ENCODE measurements around the gene AQP2. TPM values are rescaled to one million over a fixed set of nuclear protein-coding genes. Genes with fewer than 3 reads are reported as not detected.

The AQP2 gene
- total and polyA plus RNA-seq, 4 donors = not detected

- TF ChIP-seq FOXA1 (IDR thresholded peaks at IDR 0.05) (no peak), HNF4G (IDR thresholded peaks at IDR 0.05) (no peak), SP1 (IDR thresholded peaks at IDR 0.05) (no peak), YY1 (IDR thresholded peaks at IDR 0.05) (no peak)
- TF ChIP-seq, protein P1, sequence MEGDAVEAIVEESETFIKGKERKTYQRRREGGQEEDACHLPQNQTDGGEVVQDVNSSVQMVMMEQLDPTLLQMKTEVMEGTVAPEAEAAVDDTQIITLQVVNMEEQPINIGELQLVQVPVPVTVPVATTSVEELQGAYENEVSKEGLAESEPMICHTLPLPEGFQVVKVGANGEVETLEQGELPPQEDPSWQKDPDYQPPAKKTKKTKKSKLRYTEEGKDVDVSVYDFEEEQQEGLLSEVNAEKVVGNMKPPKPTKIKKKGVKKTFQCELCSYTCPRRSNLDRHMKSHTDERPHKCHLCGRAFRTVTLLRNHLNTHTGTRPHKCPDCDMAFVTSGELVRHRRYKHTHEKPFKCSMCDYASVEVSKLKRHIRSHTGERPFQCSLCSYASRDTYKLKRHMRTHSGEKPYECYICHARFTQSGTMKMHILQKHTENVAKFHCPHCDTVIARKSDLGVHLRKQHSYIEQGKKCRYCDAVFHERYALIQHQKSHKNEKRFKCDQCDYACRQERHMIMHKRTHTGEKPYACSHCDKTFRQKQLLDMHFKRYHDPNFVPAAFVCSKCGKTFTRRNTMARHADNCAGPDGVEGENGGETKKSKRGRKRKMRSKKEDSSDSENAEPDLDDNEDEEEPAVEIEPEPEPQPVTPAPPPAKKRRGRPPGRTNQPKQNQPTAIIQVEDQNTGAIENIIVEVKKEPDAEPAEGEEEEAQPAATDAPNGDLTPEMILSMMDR (IDR thresholded peaks at IDR 0.05; ENCODE audit: low read depth, low read length, missing input control) = no peak
Measured at GRCh38 chr12:49920915-49921286, 29.6 kb upstream of the AQP2 start (continued).

DNA sequence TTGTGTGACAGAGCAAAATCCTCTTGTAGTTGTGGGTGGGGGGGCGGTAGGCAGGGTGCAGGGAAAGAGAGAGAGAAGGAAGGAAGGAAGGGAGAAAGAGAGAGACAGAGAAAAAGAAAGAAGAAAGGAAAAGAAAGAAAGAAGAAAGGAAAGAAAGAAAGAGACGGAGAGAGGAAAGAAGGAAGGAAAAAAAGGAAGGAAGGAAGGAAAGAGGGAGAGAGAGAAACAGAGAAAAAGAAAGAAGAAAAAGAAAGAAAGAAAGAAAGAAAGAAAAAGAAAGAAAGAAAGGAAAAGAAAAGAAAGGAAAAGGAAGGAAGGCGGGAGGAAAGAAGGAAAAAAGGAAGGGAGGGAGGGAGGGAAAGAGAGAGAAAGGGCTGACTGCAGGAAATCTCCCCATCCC is 29.2 kb upstream of the AQP2 start:
- Histone ChIP-seq H3K36me3 (ENCODE audit: control insufficient read depth in 4 of 4, insufficient read depth in 3 of 4, low read depth in 1 of 4, low read length in 3 of 4) (no peaks in the 10 kb centered on the region), H3K27ac (ENCODE audit: low read depth in 1 of 2, low read length in 2 of 2) (no peak overlapping the region), H3K27me3 (ENCODE audit: control insufficient read depth in 4 of 4, insufficient read depth in 4 of 4, low read length in 3 of 4) (no peaks in the 10 kb centered on the region), H3K9me3 (ENCODE audit: control insufficient read depth in 4 of 4, low read length in 3 of 4) (no peaks in the 10 kb centered on the region), H3K4me3 (ENCODE audit: low read depth in 1 of 3, low read length in 3 of 3) (no peak overlapping the region), H3K9ac (ENCODE audit: low read depth in 1 of 2, low read length in 2 of 2) (no peak overlapping the region), H3K4me1 (ENCODE audit: control insufficient read depth in 4 of 4, insufficient read depth in 4 of 4, low read length in 3 of 4) (peaks cover 0 to 5% (median 0%) of the 10 kb centered on the region in 4 donors)
- TF ChIP-seq TAF1 (conservative IDR thresholded peaks at IDR 0.05) (no peak), HNF4G (IDR thresholded peaks at IDR 0.05) (no peak), RAD21 (IDR thresholded peaks at IDR 0.05) (no peak), ZBTB33 (IDR thresholded peaks at IDR 0.05) (no peak), YY1 (IDR thresholded peaks at IDR 0.05) (no peak), GABPA (IDR thresholded peaks at IDR 0.05 in 1 of 2, conservative IDR thresholded peaks at IDR 0.05 in 1 of 2) (no peak), NR2F2 (IDR thresholded peaks at IDR 0.05) (no peak), JUND (IDR thresholded peaks at IDR 0.05) (no peak), REST (IDR thresholded peaks at IDR 0.05) (no peak), EGR1 (IDR thresholded peaks at IDR 0.05; ENCODE audit: low read depth in 2 of 2) (no peak), SP1 (IDR thresholded peaks at IDR 0.05) (no peak), HNF4A (conservative IDR thresholded peaks at IDR 0.05) (no peak)
- TF ChIP-seq, protein P2, sequence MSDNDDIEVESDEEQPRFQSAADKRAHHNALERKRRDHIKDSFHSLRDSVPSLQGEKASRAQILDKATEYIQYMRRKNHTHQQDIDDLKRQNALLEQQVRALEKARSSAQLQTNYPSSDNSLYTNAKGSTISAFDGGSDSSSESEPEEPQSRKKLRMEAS (IDR thresholded peaks at IDR 0.05) = no peak
- TF ChIP-seq, protein P1 (IDR thresholded peaks at IDR 0.05; ENCODE audit: low read depth, low read length, missing input control) = no peak
- 58% methylated on average over 3 of the region's 3 CpGs for WGBS
- no peak for DNase-seq (ENCODE audit: low spot score)

Data from liver (tissue), 9 donors.